Thyroid gland (tissue), 4 donors: Measurements from ENCODE around the gene CCSER1.

Experiments used
- CTCF ChIP-seq, 6 experiments: fragments of 200-600 bp in 3 of 6; fragments of 450-650 bp in 3 of 6; sonication (generic) in 3 of 6; IDR thresholded peaks; one replicate each; pipeline ENCODE4 v1.5.1; 2016 to 2019; ENCODE audit warnings: antibody characterized with exemption in 6 of 6, mild to moderate bottlenecking in 2 of 6, inconsistent platforms in 1 of 6, moderate library complexity in 1 of 6
- POLR2A ChIP-seq, 2 donors: fragments of 450-650 bp; IDR thresholded peaks; one replicate each; pipeline ENCODE4 v1.6.1; 2017; ENCODE audit warnings: antibody characterized with exemption in 2 of 2, mild to moderate bottlenecking in 2 of 2, moderate library complexity in 1 of 2

- no peak for TF ChIP-seq CTCF (IDR thresholded peaks at IDR 0.05)
- TF ChIP-seq POLR2A (IDR thresholded peaks at IDR 0.05), result no peak
Measured at GRCh38 chr4:90457817-90458216, 330.6 kb downstream of the CCSER1 start.
